HepG2 (cell line): ENCODE data around the gene PHF10. TPM values are rescaled to one million over a fixed set of nuclear protein-coding genes. Genes with fewer than 3 reads are reported as not detected.

ENCODE experiments used
- ATRX ChIP-seq: sonication (generic); formaldehyde crosslinking; IDR thresholded peaks from 2 replicates; pipeline ENCODE4 v1.4.0; 2020; ENCODE audit warnings: missing genetic modification reagents, borderline replicate concordance
- GMEB1 ChIP-seq: sonication (generic); formaldehyde crosslinking; IDR thresholded peaks from 2 replicates; pipeline ENCODE4 v1.5.1; 2020; ENCODE audit warnings: missing genetic modification reagents, mild to moderate bottlenecking, borderline replicate concordance
- HIVEP1 ChIP-seq: sonication (generic); formaldehyde crosslinking; IDR thresholded peaks from 2 replicates; pipeline ENCODE4 v1.4.0; 2020; ENCODE audit warnings: mild to moderate bottlenecking, missing genetic modification reagents
- HNRNPK ChIP-seq: fragments of 200-400 bp; formaldehyde crosslinking; IDR thresholded peaks from 2 replicates; pipeline ENCODE4 v1.6.1; 2018; ENCODE audit warnings: low read length, low read depth, moderate library complexity, mild to moderate bottlenecking; ENCODE audit not compliant: poor library complexity, severe bottlenecking
- LCORL ChIP-seq, 2 experiments: fragments of 450-650 bp in 1 of 2; sonication (generic) in 1 of 2; formaldehyde crosslinking in 1 of 2; IDR thresholded peaks; 2 replicates each; pipeline versions ENCODE4 v1.5.0 to v1.6.1; 2017 to 2020; ENCODE audit warnings: antibody characterized with exemption in 1 of 2, missing genetic modification reagents in 1 of 2
- MAFK ChIP-seq, 2 experiments: IDR thresholded peaks in 1 of 2; conservative IDR thresholded peaks in 1 of 2; 2 replicates each; pipeline ENCODE4 v1.6.1; 2011; ENCODE audit warnings: improper control_type of control experiment in 2 of 2, low read length in 2 of 2
- SNRNP70 ChIP-seq: fragments of 200-400 bp; formaldehyde crosslinking; IDR thresholded peaks from 2 replicates; pipeline ENCODE4 v1.6.1; 2017; ENCODE audit warnings: mild to moderate bottlenecking, low read depth, low read length, moderate library complexity
- SP140L ChIP-seq: sonication (generic); formaldehyde crosslinking; IDR thresholded peaks from 2 replicates; pipeline ENCODE4 v1.4.0; 2020; ENCODE audit warnings: missing genetic modification reagents, borderline replicate concordance
- THAP9 ChIP-seq: sonication (generic); formaldehyde crosslinking; IDR thresholded peaks from 2 replicates; pipeline ENCODE4; 2020; ENCODE audit warnings: missing genetic modification reagents, mild to moderate bottlenecking, borderline replicate concordance
- ZBTB14 ChIP-seq: sonication (generic); formaldehyde crosslinking; IDR thresholded peaks from 2 replicates; pipeline ENCODE4 v1.4.0; 2020; ENCODE audit warnings: missing genetic modification reagents
- ZNF274 ChIP-seq: sonication (generic); formaldehyde crosslinking; IDR thresholded peaks from 2 replicates; pipeline ENCODE4 v1.5.1; 2020; ENCODE audit warnings: mild to moderate bottlenecking, missing genetic modification reagents
- ZNF292 ChIP-seq: sonication (generic); formaldehyde crosslinking; IDR thresholded peaks from 2 replicates; pipeline ENCODE4 v1.8.1; 2022; ENCODE audit warnings: mild to moderate bottlenecking, low read depth, missing genetic modification reagents, borderline replicate concordance
- ZNF383 ChIP-seq: sonication (generic); formaldehyde crosslinking; IDR thresholded peaks from 2 replicates; pipeline ENCODE4 v1.4.0; 2020; ENCODE audit warnings: missing genetic modification reagents, mild to moderate bottlenecking, borderline replicate concordance
- polyA plus RNA-seq, 8 experiments: library from polyadenylated mRNA; depleted of rRNA in 3 of 8; stranded (reverse) in 7 of 8; unstranded in 1 of 8; fragments of >200 nt; fragmentation: Illumina TruSeq in 4 of 8; extraction: Trizol in 4 of 8; gene quantifications; 2 replicates each; pipeline versions ENCODE4 v1.2.1 to v1.2.3, GENCODE V29; 2011 to 2016; ENCODE audit warnings: low read depth in 4 of 8, missing spikeins in 1 of 8, mixed read lengths in 1 of 8; ENCODE audit not compliant: insufficient read depth in 1 of 8
- total RNA-seq, 5 experiments: library from RNA; depleted of rRNA; stranded (reverse); fragments of >200 nt; fragmentation: Illumina TruSeq; extraction: Trizol; gene quantifications; 2 replicates each; pipeline ENCODE4 v1.2.3, GENCODE V29; 2016; ENCODE audit warnings: low read depth in 1 of 5
- TF ChIP-seq, protein P1 (sequence below): sonication (generic); formaldehyde crosslinking; IDR thresholded peaks from 2 replicates; pipeline ENCODE4 v1.8.0; 2022; ENCODE audit warnings: missing genetic modification reagents, mild to moderate bottlenecking, borderline replicate concordance

Gene PHF10
- total and polyA plus RNA-seq, 2 of the 13 experiments (the other 11 are each of a cell fraction or from before 2014, with no cell fraction given), result 42.1 to 84.1 TPM

DNA sequence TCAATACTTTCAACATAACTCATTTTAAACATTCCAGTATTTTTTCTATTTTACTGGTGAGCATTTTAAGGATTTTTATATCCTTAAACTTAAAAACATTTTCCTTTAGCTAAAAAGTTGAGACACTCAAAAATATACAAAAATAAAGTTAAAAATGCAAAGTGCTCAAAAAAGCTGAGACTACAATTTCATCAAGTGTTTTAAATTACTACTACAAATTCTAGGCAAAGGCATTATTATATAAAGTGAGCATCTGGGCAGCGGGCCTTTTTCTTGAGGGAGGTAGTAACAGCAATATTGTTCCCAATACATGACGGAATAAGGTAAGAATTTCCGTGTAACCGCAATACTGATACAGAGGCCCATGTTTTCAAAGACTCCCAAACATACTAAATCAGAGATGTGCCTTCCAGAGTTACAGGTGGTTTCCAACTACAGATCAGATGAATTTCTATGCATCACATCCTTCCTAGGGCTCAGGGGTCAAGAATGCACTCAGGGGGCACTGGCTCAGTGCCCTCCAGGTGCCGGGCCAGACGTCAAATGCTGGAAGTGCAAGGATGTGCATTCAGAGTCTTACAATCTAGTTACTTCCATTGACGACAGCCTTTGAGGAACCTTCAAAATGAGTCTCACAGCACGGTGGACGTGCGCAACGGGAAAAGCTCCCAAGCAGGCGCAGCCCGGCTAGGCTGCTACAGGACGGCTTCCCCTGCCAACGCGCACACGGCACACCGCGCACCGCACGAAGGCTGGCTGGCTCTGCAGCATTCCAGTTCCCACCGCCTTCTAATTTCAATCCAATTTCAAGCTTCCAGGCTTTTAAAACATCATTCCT lies 1.7 kb downstream of the PHF10 start (continued):
- peak; percentile 32; the same call in 1 of the 2 replicates for TF ChIP-seq GMEB1
- TF ChIP-seq HNRNPK, result no peak
- TF ChIP-seq LCORL (IDR thresholded peaks at IDR 0.05), result no peak
- TF ChIP-seq LCORL (CRISPR knock-in tag; IDR thresholded peaks at IDR 0.05), result no peak; the same call in 1 of the 2 replicates
- peak; percentile 47; the same call in 1 of the 2 replicates for TF ChIP-seq HIVEP1
- TF ChIP-seq THAP9, result peak; percentile 69; the same call in 1 of the 2 replicates
- no peak for TF ChIP-seq ZNF274 (CRISPR knock-in tag)
- TF ChIP-seq ZNF292 (CRISPR knock-in tag), result peak; percentile 53; the same call in 1 of the 2 replicates
- TF ChIP-seq MAFK (conservative IDR thresholded peaks at IDR 0.05 in 1 of 2, IDR thresholded peaks at IDR 0.05 in 1 of 2; ENCODE audit: low read length in 2 of 2), result no peak; a peak in 1 of 4 replicates
- TF ChIP-seq, protein P1, sequence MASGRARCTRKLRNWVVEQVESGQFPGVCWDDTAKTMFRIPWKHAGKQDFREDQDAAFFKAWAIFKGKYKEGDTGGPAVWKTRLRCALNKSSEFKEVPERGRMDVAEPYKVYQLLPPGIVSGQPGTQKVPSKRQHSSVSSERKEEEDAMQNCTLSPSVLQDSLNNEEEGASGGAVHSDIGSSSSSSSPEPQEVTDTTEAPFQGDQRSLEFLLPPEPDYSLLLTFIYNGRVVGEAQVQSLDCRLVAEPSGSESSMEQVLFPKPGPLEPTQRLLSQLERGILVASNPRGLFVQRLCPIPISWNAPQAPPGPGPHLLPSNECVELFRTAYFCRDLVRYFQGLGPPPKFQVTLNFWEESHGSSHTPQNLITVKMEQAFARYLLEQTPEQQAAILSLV (CRISPR knock-in tag), result no peak
- TF ChIP-seq ZBTB14 (CRISPR knock-in tag), result no peak; the same call in 1 of the 2 replicates
- TF ChIP-seq ZNF383, result no peak
- TF ChIP-seq SP140L (CRISPR knock-in tag), result no peak
- TF ChIP-seq SNRNP70, result no peak
- TF ChIP-seq ATRX, result no peak
